ENCODE measurements around the gene EYS. TPM values are rescaled to one million over a fixed set of nuclear protein-coding genes. Genes with fewer than 3 reads are reported as not detected.
"Not testable (repeated sequence)": the region's sequence is repeated elsewhere in the genome, so short reads cannot be mapped to it uniquely, and the experiment has no call there.

The EYS gene
- total and polyA plus RNA-seq, 7 donors = 0.07 to 0.46 TPM; not detected in 5

- intact Hi-C loops (cut with DNase I) = no loop called here
- no peaks in the 10 kb centered on the region for H3K4me1 ChIP-seq
- 91 to 94% methylated on average over 2 of the region's 2 CpGs for WGBS, 2 donors
- no peak for TF ChIP-seq POLR2AphosphoS5 (IDR thresholded peaks at IDR 0.05)
- TF ChIP-seq POLR2A (IDR thresholded peaks at IDR 0.05) = no peak
- TF ChIP-seq, protein P1, sequence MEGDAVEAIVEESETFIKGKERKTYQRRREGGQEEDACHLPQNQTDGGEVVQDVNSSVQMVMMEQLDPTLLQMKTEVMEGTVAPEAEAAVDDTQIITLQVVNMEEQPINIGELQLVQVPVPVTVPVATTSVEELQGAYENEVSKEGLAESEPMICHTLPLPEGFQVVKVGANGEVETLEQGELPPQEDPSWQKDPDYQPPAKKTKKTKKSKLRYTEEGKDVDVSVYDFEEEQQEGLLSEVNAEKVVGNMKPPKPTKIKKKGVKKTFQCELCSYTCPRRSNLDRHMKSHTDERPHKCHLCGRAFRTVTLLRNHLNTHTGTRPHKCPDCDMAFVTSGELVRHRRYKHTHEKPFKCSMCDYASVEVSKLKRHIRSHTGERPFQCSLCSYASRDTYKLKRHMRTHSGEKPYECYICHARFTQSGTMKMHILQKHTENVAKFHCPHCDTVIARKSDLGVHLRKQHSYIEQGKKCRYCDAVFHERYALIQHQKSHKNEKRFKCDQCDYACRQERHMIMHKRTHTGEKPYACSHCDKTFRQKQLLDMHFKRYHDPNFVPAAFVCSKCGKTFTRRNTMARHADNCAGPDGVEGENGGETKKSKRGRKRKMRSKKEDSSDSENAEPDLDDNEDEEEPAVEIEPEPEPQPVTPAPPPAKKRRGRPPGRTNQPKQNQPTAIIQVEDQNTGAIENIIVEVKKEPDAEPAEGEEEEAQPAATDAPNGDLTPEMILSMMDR (IDR thresholded peaks at IDR 0.05) = no peak
- TF ChIP-seq EP300 (IDR thresholded peaks at IDR 0.05) = no peak
- DNase-seq = no peak
- H3K27me3 ChIP-seq = no peaks in the 10 kb centered on the region
- H3K27ac ChIP-seq = no peak overlapping the region
- no peaks in the 10 kb centered on the region for H3K9me3 ChIP-seq
- no peaks in the 10 kb centered on the region for H3K36me3 ChIP-seq
- H3K4me3 ChIP-seq = no peak overlapping the region
These were observed 169.4 kb downstream of the EYS start for GRCh38 chr6:65537600-65537999.

DNA sequence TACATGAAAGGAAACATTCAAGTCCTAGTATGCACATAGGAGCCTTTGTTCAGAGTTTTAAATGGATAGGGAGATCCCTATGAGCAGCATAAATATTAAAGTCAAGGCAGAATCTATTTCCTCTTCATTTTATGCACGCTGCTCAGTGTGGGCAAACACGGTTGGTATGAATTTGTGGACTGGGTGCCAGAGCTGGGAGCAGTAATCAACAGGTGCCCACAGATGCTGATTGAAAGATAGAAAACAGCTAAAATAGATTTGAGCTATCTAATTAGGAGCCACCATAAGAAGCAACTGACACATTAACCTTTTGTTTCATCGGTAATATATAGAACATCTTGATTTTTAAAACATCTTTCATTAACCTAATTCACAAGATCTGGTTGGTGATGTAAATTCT is 175.5 kb downstream of the EYS start:
- no peaks in the 10 kb centered on the region for H3K4me1 ChIP-seq
- no peaks in the 10 kb centered on the region for H3K9me3 ChIP-seq
- H3K36me3 ChIP-seq = no peaks in the 10 kb centered on the region
- TF ChIP-seq EP300 (IDR thresholded peaks at IDR 0.05) (no peak), POLR2AphosphoS5 (IDR thresholded peaks at IDR 0.05) (no peak), POLR2A (IDR thresholded peaks at IDR 0.05) (no peak)
- TF ChIP-seq, protein P1 (IDR thresholded peaks at IDR 0.05) = no peak
- no peak overlapping the region for H3K27ac ChIP-seq
- intact Hi-C loops (cut with DNase I) = no loop called here
- no peak for DNase-seq
- H3K4me3 ChIP-seq = no peak overlapping the region
- H3K27me3 ChIP-seq = no peaks in the 10 kb centered on the region
- WGBS, 2 donors = 82 to 88% methylated on average over 3 of the region's 3 CpGs

GRCh38 chr6:65524232-65524631 is 182.8 kb downstream of the EYS start:
- 80 to 88% methylated on average over 2 of the region's 2 CpGs for WGBS, 2 donors
- TF ChIP-seq POLR2AphosphoS5 (IDR thresholded peaks at IDR 0.05) (no peak), EP300 (IDR thresholded peaks at IDR 0.05) (no peak), POLR2A (IDR thresholded peaks at IDR 0.05) (no peak)
- TF ChIP-seq, protein P1 (IDR thresholded peaks at IDR 0.05) = no peak
- Histone ChIP-seq H3K36me3 (no peaks in the 10 kb centered on the region), H3K4me3 (no peak overlapping the region), H3K27me3 (no peaks in the 10 kb centered on the region), H3K4me1 (no peaks in the 10 kb centered on the region), H3K9me3 (no peaks in the 10 kb centered on the region), H3K27ac (no peak overlapping the region)
- intact Hi-C loops (cut with DNase I) = no loop called here
- no peak for DNase-seq

DNA sequence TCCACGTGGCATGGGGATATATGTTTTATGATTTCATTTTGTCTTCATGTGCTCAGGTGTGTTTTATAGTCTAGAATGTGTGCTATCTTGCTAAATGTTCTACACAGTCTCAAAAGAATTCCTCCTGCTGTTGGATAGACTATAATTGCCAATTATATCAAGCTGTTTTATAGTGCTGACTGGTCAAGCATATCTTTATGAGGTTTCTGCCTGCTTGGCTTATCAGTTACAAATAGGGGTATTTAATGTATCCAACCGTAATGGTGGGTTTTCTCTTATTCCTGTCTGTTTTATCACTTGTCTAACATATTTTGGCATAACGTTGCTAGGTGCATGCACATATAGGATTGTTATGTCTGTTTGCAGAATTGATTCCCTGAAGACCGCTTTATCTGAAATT is 201.3 kb downstream of the EYS start:
- no peaks in the 10 kb centered on the region for H3K36me3 ChIP-seq
- intact Hi-C loops (cut with DNase I) = no loop called here
- TF ChIP-seq POLR2AphosphoS5 (IDR thresholded peaks at IDR 0.05) = no peak
- no peak for TF ChIP-seq POLR2A (IDR thresholded peaks at IDR 0.05)
- TF ChIP-seq, protein P1 (IDR thresholded peaks at IDR 0.05) = no peak
- TF ChIP-seq EP300 (IDR thresholded peaks at IDR 0.05) = no peak
- H3K27ac ChIP-seq = no peak overlapping the region
- no peaks in the 10 kb centered on the region for H3K4me1 ChIP-seq
- 33 to 62% methylated on average over 4 of the region's 4 CpGs for WGBS, 2 donors
- no peaks in the 10 kb centered on the region for H3K27me3 ChIP-seq
- H3K4me3 ChIP-seq = no peak overlapping the region
- DNase-seq = no peak
- H3K9me3 ChIP-seq = no peaks in the 10 kb centered on the region

DNA sequence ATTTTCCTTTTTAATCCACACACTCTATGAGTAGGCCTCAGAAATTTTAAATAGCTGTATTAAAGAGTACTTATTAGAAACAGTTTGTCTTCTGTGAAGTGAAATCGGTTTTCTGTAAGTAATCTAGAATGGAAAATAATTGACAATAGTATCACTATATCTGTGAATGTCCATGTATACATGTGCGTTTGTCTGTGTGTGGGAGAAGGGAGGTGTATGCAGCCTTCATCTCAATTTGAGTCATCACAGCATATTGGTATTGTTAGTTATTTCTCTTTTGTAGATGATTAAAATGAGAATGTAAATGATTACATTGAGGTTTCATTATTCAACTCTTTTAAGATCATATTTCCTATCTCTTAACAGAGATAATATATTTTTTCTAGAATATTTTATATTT is 206.0 kb downstream of the EYS start:
- no peaks in the 10 kb centered on the region for H3K4me1 ChIP-seq
- no peaks in the 10 kb centered on the region for H3K36me3 ChIP-seq
- WGBS, 2 donors = 73% methylated on average over 2 of the region's 2 CpGs
- no peak for DNase-seq
- intact Hi-C loops (cut with DNase I) = no loop called here
- no peaks in the 10 kb centered on the region for H3K27me3 ChIP-seq
- TF ChIP-seq POLR2AphosphoS5 (IDR thresholded peaks at IDR 0.05) (no peak), POLR2A (IDR thresholded peaks at IDR 0.05) (no peak), EP300 (IDR thresholded peaks at IDR 0.05) (no peak)
- TF ChIP-seq, protein P1 (IDR thresholded peaks at IDR 0.05) = no peak
- no peak overlapping the region for H3K4me3 ChIP-seq
- H3K27ac ChIP-seq = no peak overlapping the region
- no peaks in the 10 kb centered on the region for H3K9me3 ChIP-seq

DNA sequence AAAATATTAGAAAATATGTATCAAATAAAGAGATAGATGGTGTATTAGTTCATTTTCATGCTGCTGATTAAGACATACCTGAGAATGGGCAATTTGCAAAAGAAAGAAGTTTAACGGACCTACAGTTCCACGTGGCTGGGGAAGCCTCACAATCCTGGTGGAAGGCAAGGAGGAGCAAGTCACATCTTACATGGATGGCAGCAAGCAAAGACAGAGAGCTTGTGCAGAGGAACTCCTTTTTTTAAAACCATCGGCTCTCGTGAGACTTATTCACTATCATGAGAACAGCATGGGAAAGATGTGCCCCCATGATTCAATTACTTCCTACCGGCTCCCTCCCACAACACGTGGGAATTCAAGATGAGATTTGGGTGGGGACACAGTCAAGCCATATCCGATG is 223.4 kb downstream of the EYS start:
- WGBS, 2 donors = 89 to 93% methylated on average over 7 of the region's 7 CpGs
- H3K4me3 ChIP-seq; H3K27ac ChIP-seq; DNase-seq; H3K27me3 ChIP-seq; intact Hi-C loops (cut with DNase I); H3K9me3 ChIP-seq; H3K4me1 ChIP-seq; H3K36me3 ChIP-seq: not testable (repeated sequence)
